ENCODE results near the gene HSFX3. TPM values are rescaled to one million over a fixed set of nuclear protein-coding genes. Genes with fewer than 3 reads are reported as not detected.
"Not testable (repeated sequence)": the region's sequence is repeated elsewhere in the genome, so short reads cannot be mapped to it uniquely, and the experiment has no call there.

HSFX3 gene
- total RNA-seq, 2 donors from 2014 or later, result not detected

- Histone ChIP-seq H3K4me1 (ENCODE audit: control insufficient read depth in 1 of 2, low read depth in 2 of 2) (peaks cover 0 to 5% of the 10 kb centered on the region in 2 donors), H3K36me3 (no peaks in the 10 kb centered on the region), H3K27ac (no peak overlapping the region), H3K9me3 (no peaks in the 10 kb centered on the region), H3K27me3 (replicated peaks; ENCODE audit: insufficient read depth) (no peaks in the 10 kb centered on the region), H3K4me3 (no peak overlapping the region)
- no peak for TF ChIP-seq CTCF (IDR thresholded peaks at IDR 0.05)
- ATAC-seq (ENCODE audit: insufficient number of reproducible peaks, low FRiP score, low read depth) (no peak), DNase-seq (ENCODE audit: low spot score) (no peak)
Observed at GRCh38 chrX:149563359-149563758, 13.6 kb upstream of the HSFX3 start.

GRCh38 chrX:149555251-149555650 lies 5.5 kb upstream of the HSFX3 start:
- H3K36me3 ChIP-seq; H3K4me3 ChIP-seq; H3K9me3 ChIP-seq; ATAC-seq (ENCODE audit: insufficient number of reproducible peaks, low FRiP score, low read depth); H3K4me1 ChIP-seq (ENCODE audit: control insufficient read depth in 1 of 2, low read depth in 2 of 2); DNase-seq (ENCODE audit: low spot score); H3K27ac ChIP-seq; H3K27me3 ChIP-seq (replicated peaks; ENCODE audit: insufficient read depth): not testable (repeated sequence)

GRCh38 chrX:149551939-149552248 lies 2.2 kb upstream of the HSFX3 start:
- not testable (repeated sequence) for H3K36me3 ChIP-seq; H3K4me3 ChIP-seq; H3K4me1 ChIP-seq (ENCODE audit: control insufficient read depth in 1 of 2, low read depth in 2 of 2); H3K27ac ChIP-seq; H3K27me3 ChIP-seq (replicated peaks; ENCODE audit: insufficient read depth); DNase-seq (ENCODE audit: low spot score); H3K9me3 ChIP-seq; ATAC-seq (ENCODE audit: insufficient number of reproducible peaks, low FRiP score, low read depth)

- not testable (repeated sequence) for H3K36me3 ChIP-seq; H3K9me3 ChIP-seq; DNase-seq (ENCODE audit: low spot score); H3K4me1 ChIP-seq (ENCODE audit: control insufficient read depth in 1 of 2, low read depth in 2 of 2); H3K27me3 ChIP-seq (replicated peaks; ENCODE audit: insufficient read depth); ATAC-seq (ENCODE audit: insufficient number of reproducible peaks, low FRiP score, low read depth); H3K4me3 ChIP-seq; H3K27ac ChIP-seq
Observed at GRCh38 chrX:149551245-149551938, 1.7 kb upstream of the HSFX3 start.

GRCh38 chrX:149550454-149550853 lies 730 bp upstream of the HSFX3 start:
- not testable (repeated sequence) for H3K36me3 ChIP-seq; H3K4me1 ChIP-seq (ENCODE audit: control insufficient read depth in 1 of 2, low read depth in 2 of 2); DNase-seq (ENCODE audit: low spot score); H3K9me3 ChIP-seq; H3K4me3 ChIP-seq; H3K27ac ChIP-seq; ATAC-seq (ENCODE audit: insufficient number of reproducible peaks, low FRiP score, low read depth); H3K27me3 ChIP-seq (replicated peaks; ENCODE audit: insufficient read depth)

- not testable (repeated sequence) for H3K27ac ChIP-seq; H3K9me3 ChIP-seq; H3K4me3 ChIP-seq; H3K4me1 ChIP-seq (ENCODE audit: control insufficient read depth in 1 of 2, low read depth in 2 of 2); DNase-seq (ENCODE audit: low spot score); H3K36me3 ChIP-seq; ATAC-seq (ENCODE audit: insufficient number of reproducible peaks, low FRiP score, low read depth); H3K27me3 ChIP-seq (replicated peaks; ENCODE audit: insufficient read depth)
Observed at GRCh38 chrX:149547782-149548181, 1.9 kb downstream of the HSFX3 start.

- not testable (repeated sequence) for H3K4me1 ChIP-seq (ENCODE audit: control insufficient read depth in 1 of 2, low read depth in 2 of 2); DNase-seq (ENCODE audit: low spot score); H3K27ac ChIP-seq; H3K36me3 ChIP-seq; ATAC-seq (ENCODE audit: insufficient number of reproducible peaks, low FRiP score, low read depth); H3K27me3 ChIP-seq (replicated peaks; ENCODE audit: insufficient read depth); H3K9me3 ChIP-seq; H3K4me3 ChIP-seq
Observed at GRCh38 chrX:149546962-149547361, 2.8 kb downstream of the HSFX3 start.

- H3K4me3 ChIP-seq; H3K9me3 ChIP-seq; DNase-seq (ENCODE audit: low spot score); H3K27ac ChIP-seq; H3K27me3 ChIP-seq (replicated peaks; ENCODE audit: insufficient read depth); H3K4me1 ChIP-seq (ENCODE audit: control insufficient read depth in 1 of 2, low read depth in 2 of 2); ATAC-seq (ENCODE audit: insufficient number of reproducible peaks, low FRiP score, low read depth); H3K36me3 ChIP-seq: not testable (repeated sequence)
Observed at GRCh38 chrX:149545545-149546543, 3.9 kb downstream of the HSFX3 start.

Data from thoracic aorta (tissue), 2 donors.